NK-92 (cell line): Measurements from ENCODE around the gene PCF11.

Experiments
- DNase-seq: peaks from one replicate; lab custom pipeline; 2025; ENCODE audit not compliant: unreplicated experiment; lab: John Stamatoyannopoulos, UW

PCF11 gene

DNA sequence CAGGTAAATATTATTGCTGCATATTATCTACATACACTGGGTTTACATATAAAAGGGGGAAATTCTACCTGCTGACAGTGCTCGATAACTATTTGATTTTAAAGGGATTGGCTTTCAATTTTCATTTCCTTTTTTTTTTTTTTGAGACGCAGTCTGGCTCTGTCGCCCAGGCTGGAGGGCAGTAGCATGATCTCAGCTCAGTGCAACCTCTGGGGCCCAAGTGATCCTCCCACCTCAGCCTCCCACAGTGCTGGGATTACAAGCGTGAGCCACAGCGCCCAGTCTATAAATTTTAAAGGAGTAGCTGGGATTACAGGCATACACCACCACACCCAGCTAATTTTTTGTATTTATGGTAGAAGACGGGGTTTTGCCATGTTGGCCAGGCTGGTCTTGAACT lies 3.2 kb upstream of the PCF11 start:
- DNase-seq = no peak

DNA sequence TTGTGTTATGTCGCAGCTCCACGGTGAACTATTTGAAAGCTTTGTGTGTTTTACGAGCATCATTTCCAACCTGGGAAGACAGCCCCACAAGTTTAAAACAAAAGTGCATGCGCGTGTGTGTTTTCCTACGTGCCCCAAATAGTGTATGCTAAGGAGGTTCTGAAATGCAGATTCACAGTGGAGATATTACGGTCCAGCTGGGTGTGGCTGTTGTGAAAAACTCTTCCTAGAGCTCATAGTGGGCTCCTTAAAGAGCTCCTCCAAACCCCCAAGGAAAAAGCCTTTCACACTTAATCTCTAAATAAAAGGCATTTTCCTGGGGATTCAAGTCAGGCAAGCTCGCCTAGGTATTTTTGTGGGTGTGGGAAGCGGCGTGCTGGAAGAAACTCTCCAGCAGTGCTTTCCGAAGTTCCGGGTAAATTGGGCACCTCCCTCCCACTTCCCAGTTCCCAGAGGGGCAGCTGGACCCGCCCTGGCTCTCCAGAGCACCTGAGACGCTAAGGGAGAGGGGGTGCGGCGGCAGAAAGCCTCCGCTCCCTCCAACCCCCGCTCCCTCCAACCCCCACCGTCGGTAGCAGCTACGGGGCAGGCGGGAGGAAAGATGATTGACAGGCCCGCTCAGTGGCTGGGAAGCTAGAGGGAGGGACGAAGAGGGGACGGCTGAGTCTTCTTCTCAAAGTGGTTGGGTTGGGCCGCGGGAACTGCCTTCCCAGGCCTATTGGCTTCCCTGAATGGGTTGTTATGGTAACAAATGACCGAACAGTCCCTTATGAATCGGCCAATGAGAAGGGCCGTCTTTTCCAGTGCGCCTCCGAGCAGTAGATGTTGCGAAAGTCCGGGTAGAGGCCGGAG lies 561 bp upstream of the PCF11 start:
- DNase-seq = peak; percentile 92

- no peak for DNase-seq
These were observed 844 bp downstream of the PCF11 start for GRCh38 chr11:83157594-83158356.

- no peak for DNase-seq
These were observed 1.4 kb downstream of the PCF11 start for GRCh38 chr11:83158357-83158786.

DNA sequence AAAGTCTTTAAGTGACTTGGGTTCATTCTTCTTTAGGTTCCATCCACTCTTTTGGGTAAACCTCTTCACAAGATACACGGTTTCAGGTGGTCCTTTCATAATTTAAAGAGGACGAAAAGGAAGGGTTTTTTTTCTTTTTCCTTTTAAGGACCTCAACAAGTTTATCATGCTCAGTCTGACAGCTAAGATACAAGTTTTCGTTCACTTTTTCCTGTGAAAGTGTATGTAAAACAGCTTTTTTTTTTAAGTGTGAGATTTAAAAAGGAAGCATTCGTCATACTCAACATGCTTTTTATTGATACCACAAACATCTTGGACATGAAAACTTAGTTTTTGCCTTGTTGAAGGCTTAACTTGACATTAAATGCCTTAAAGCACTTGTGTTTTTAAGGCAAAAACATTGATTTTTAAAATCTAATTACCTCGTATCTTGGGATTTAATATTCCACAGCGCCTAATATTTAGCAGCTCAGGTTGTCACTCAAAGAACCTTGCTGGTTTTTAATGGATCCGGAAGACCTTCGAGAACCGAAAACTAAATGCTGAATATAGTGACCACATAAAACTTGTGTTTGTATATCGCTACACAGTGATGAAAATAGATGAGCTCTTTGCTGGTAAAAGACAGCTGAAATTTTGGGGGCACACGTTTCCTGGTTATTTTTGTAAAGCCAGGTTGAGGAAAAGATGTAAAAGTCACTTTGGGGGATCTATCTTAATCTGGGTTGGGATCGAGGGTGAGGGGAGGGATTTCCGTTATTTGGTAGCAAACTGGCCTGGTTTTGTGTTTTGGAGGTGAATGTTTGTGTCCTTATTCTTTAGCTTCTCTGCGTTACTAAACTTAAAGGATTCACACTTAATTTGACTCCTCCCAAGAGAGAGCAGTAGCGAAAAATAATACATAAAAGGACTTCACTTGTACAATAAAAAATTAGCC lies 2.3 kb downstream of the PCF11 start:
- DNase-seq = no peak

GRCh38 chr11:83159902-83160865 lies 3.3 kb downstream of the PCF11 start:
- DNase-seq = no peak

- no peak for DNase-seq
These were observed 4.8 kb downstream of the PCF11 start for GRCh38 chr11:83161610-83162199.

GRCh38 chr11:83162377-83162776 lies 5.4 kb downstream of the PCF11 start:
- no peak for DNase-seq

- no peak for DNase-seq
These were observed 9.4 kb downstream of the PCF11 start for GRCh38 chr11:83166193-83166866.

GRCh38 chr11:83168756-83169155 lies 11.8 kb downstream of the PCF11 start:
- DNase-seq = no peak

DNA sequence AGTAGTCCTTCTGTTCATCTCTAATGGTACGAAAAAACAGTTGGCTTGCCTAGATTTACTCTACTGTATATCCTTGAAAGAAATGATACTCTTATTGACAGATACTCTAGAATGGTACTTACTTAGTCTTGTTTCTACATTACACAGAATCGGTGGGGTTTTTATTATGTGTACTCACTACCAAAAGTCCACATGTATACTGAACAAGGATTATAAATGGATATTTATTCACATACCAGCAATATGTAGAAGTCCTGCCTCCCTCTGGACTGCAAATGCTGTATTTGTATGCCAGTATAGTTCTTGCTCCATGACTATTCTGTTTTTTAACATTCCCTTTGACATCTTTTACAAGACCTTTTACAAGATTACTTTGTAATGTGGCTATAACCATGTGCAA lies 13.9 kb downstream of the PCF11 start:
- DNase-seq = no peak

GRCh38 chr11:83172551-83172950 lies 15.6 kb downstream of the PCF11 start:
- no peak for DNase-seq

DNA sequence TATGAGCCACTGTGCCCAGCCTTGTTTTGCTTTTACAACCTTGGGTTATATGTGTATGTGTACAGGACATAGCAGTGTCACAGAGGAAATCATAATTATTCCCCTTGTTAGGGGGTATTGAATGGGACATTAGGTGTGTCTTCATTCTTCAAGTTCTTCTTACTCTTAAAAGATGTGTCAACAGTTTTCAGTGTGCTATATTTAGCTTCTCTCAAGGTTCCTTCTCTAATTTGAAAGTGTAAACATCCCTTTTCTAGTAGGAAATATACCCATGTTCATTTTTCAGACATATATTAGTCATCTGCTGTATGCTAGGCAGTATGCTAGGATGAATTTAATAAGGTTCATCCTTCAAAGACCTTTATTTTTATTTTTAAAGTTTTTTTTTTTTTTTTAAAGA lies 17.1 kb downstream of the PCF11 start:
- no peak for DNase-seq

- DNase-seq = no peak
These were observed 18.9 kb downstream of the PCF11 start for GRCh38 chr11:83175815-83176214.

GRCh38 chr11:83181815-83182214 lies 24.9 kb downstream of the PCF11 start:
- no peak for DNase-seq

DNA sequence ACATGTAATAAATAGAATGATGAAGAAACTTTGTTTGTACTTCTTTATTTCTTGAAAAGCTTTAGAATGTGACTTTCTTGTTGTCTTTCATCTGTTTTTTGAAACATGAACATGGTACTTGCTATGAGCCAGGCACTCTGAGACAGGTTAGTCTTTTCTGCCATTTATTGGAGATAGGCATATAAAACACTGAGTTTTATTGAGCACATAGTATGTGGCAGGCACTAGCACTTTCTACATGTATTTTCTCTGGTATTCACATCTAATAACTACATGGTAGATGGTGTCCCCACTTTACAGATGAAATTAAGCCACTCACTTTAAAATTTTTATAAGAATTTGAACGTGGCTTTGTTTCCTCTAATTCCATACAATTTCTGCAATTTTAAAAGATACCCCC lies 28.8 kb downstream of the PCF11 start:
- DNase-seq = no peak

GRCh38 chr11:83187465-83187864 lies 30.5 kb downstream of the PCF11 start:
- no peak for DNase-seq

- no peak for DNase-seq
These were observed 34.6 kb downstream of the PCF11 start for GRCh38 chr11:83191491-83191890.

GRCh38 chr11:83191986-83192385 lies 35.1 kb downstream of the PCF11 start:
- DNase-seq = no peak
